ENCODE results near the gene PJVK. TPM values are rescaled to one million over a fixed set of nuclear protein-coding genes. Genes with fewer than 3 reads are reported as not detected.

The PJVK gene
- total and polyA plus RNA-seq, 2 of the 13 experiments (the other 11 are each of a cell fraction or from before 2014, with no cell fraction given) = 1.2 to 2.6 TPM

GRCh38 chr2:178413472-178414265, 37.5 kb upstream of the PJVK start (continued):
- TF ChIP-seq SIN3A (IDR thresholded peaks at IDR 0.05; ENCODE audit: borderline replicate concordance, low read depth, low read length) (no peak; the same call in 1 of the 2 replicates), JUN (CRISPR knock-in tag; IDR thresholded peaks at IDR 0.05) (no peak), ZNF776 (CRISPR knock-in tag; IDR thresholded peaks at IDR 0.05) (no peak), ZBTB7B (CRISPR knock-in tag; IDR thresholded peaks at IDR 0.05) (peak; percentile 48; the same call in 1 of the 2 replicates), ZSCAN25 (CRISPR knock-in tag; IDR thresholded peaks at IDR 0.05) (no peak), HHEX (CRISPR knock-in tag; IDR thresholded peaks at IDR 0.05) (no peak), ZNF142 (CRISPR knock-in tag; IDR thresholded peaks at IDR 0.05) (no peak), ZNF777 (CRISPR knock-in tag; IDR thresholded peaks at IDR 0.05) (no peak), THRA (CRISPR knock-in tag; IDR thresholded peaks at IDR 0.05; ENCODE audit: borderline replicate concordance) (no peak), TRIM24 (CRISPR knock-in tag; IDR thresholded peaks at IDR 0.05) (no peak), ZNF264 (CRISPR knock-in tag; IDR thresholded peaks at IDR 0.05) (no peak), ZNF136 (CRISPR knock-in tag; IDR thresholded peaks at IDR 0.05; ENCODE audit: low read depth) (no peak)
- TF ChIP-seq, protein P1, sequence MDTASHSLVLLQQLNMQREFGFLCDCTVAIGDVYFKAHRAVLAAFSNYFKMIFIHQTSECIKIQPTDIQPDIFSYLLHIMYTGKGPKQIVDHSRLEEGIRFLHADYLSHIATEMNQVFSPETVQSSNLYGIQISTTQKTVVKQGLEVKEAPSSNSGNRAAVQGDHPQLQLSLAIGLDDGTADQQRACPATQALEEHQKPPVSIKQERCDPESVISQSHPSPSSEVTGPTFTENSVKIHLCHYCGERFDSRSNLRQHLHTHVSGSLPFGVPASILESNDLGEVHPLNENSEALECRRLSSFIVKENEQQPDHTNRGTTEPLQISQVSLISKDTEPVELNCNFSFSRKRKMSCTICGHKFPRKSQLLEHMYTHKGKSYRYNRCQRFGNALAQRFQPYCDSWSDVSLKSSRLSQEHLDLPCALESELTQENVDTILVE (CRISPR knock-in tag; IDR thresholded peaks at IDR 0.05) = 0 out of 2 replicates have a peak, but pooled peaks have one; percentile 9
- TF ChIP-seq, protein P2, sequence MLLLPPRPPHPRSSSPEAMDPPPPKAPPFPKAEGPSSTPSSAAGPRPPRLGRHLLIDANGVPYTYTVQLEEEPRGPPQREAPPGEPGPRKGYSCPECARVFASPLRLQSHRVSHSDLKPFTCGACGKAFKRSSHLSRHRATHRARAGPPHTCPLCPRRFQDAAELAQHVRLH (CRISPR knock-in tag; IDR thresholded peaks at IDR 0.05; ENCODE audit: borderline replicate concordance, low read depth) = no peak
- TF ChIP-seq, protein P3, sequence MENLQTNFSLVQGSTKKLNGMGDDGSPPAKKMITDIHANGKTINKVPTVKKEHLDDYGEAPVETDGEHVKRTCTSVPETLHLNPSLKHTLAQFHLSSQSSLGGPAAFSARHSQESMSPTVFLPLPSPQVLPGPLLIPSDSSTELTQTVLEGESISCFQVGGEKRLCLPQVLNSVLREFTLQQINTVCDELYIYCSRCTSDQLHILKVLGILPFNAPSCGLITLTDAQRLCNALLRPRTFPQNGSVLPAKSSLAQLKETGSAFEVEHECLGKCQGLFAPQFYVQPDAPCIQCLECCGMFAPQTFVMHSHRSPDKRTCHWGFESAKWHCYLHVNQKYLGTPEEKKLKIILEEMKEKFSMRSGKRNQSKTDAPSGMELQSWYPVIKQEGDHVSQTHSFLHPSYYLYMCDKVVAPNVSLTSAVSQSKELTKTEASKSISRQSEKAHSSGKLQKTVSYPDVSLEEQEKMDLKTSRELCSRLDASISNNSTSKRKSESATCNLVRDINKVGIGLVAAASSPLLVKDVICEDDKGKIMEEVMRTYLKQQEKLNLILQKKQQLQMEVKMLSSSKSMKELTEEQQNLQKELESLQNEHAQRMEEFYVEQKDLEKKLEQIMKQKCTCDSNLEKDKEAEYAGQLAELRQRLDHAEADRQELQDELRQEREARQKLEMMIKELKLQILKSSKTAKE (CRISPR knock-in tag; IDR thresholded peaks at IDR 0.05; ENCODE audit: borderline replicate concordance) = no peak
- TF ChIP-seq, protein P4, sequence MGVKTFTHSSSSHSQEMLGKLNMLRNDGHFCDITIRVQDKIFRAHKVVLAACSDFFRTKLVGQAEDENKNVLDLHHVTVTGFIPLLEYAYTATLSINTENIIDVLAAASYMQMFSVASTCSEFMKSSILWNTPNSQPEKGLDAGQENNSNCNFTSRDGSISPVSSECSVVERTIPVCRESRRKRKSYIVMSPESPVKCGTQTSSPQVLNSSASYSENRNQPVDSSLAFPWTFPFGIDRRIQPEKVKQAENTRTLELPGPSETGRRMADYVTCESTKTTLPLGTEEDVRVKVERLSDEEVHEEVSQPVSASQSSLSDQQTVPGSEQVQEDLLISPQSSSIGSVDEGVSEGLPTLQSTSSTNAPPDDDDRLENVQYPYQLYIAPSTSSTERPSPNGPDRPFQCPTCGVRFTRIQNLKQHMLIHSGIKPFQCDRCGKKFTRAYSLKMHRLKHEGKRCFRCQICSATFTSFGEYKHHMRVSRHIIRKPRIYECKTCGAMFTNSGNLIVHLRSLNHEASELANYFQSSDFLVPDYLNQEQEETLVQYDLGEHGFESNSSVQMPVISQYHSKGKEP (CRISPR knock-in tag; IDR thresholded peaks at IDR 0.05) = no peak
